ENCODE data around the gene OR6V1.

GRCh38 chr7:143050931-143051330 lies 1.2 kb upstream of the OR6V1 start:
- TF ChIP-seq CTCF (IDR thresholded peaks at IDR 0.05) (no peak), EP300 (IDR thresholded peaks at IDR 0.05) (no peak)

Data from esophagus muscularis mucosa (tissue), 3 donors.